ENCODE data around the gene TPCN2.

GRCh38 chr11:69003866-69004367 lies 44.8 kb upstream of the TPCN2 start:
- no peak for TF ChIP-seq CTCF (IDR thresholded peaks at IDR 0.05)
- TF ChIP-seq POLR2A (IDR thresholded peaks at IDR 0.05), result no peak
